ENCODE measurements around the gene SLC44A2.

DNA sequence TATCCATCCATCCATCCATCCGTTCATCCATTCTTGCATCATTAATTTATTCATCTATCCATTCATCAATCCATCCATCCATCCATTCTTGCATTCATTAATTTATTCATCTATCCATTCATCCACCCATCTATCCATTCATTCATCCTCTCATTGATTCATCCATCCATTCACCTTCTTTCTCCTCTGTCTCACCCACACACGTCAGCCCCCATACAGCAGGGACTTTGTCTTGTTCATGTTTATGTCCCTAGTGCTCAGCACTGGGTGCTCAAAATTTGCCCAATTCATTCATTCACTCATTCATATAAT, 37.6 kb upstream of the SLC44A2 start:
- TF ChIP-seq POLR2A (IDR thresholded peaks at IDR 0.05) (no peak), CTCF (IDR thresholded peaks at IDR 0.05) (no peak)
